RPMI7951 (cell line): ENCODE measurements around the gene HPDL. TPM values are rescaled to one million over a fixed set of nuclear protein-coding genes. Genes with fewer than 3 reads are reported as not detected.
"Not testable (repeated sequence)": the region's sequence is repeated elsewhere in the genome, so short reads cannot be mapped to it uniquely, and the experiment has no call there.

Experiments used
- DNase-seq: peaks from one replicate; pipeline ENCODE4 v3.0.0-alpha.2; 2012; ENCODE audit warnings: low read depth
- total RNA-seq: library from RNA; depleted of rRNA; stranded (reverse); fragments of >200 nt; shearing (Covaris generic); gene quantifications from 2 replicates; pipeline ENCODE4 v1.2.3, GENCODE V29; 2014; rRNA removed

HPDL gene
- total RNA-seq = 2.3 TPM in 2 replicates

- DNase-seq = peak; percentile 67
Measured at GRCh38 chr1:45326627-45327623, at the start of gene HPDL. HPDL (plus strand) TSS chr1:45326895; CDS start chr1:45327149, 254 bp downstream.

DNA sequence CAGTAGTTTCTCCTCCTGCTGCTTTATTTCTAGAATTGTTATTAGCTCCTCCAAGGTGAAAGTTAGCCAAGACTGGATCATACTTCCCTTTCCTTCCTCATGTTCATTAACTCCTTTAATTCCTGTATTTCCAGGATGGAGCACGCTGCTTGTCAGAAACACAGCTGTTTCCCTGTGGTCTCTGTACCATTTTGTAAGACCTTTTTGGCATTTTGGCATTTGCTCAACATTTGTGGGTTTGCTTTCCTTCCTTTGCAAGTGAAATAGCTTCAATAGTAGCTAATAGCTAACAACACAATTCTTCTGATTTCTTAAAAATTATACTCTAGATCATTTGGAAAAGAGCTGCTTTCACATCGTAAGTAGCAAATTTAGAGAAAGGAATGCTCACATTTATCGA, 44.3 kb upstream of the HPDL start:
- DNase-seq = peak; percentile 19

DNA sequence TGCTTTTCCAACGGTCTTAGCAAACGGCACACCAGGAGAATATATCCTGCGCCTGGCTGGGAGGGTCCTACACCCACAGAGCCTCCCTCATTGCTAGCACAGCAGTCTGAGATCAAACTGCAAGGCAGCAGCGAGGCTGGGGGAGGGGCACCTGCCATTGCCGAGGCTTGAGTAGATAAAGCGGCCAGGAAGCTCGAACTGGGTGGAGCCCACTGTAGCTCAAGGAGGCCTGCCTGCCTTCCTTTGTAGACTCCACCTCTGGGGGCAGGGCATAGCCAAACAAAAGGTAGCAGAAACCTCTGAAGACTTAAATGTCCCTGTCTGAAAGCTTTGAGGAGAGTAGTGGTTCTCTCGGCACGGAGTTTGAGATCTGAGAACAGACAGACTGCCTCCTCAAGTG, 41.8 kb upstream of the HPDL start:
- not testable (repeated sequence) for DNase-seq

DNA sequence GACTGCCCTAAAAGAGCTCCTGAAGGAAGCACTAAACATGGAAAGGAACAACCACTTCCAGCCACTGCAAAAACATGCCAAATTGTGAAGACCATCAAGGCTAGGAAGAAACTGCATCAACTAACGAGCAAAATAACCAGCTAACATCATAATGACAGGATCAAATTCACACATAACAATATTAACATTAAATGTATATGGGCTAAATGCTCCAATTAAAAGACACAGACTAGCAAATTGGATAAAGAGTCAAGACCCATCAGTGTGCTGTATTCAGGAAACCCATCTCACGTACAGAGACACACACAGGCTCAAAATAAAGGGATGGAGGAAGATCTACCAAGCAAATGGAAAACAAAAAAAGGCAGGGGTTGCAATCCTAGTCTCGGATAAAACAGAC, 40.2 kb upstream of the HPDL start:
- DNase-seq = not testable (repeated sequence)

DNA sequence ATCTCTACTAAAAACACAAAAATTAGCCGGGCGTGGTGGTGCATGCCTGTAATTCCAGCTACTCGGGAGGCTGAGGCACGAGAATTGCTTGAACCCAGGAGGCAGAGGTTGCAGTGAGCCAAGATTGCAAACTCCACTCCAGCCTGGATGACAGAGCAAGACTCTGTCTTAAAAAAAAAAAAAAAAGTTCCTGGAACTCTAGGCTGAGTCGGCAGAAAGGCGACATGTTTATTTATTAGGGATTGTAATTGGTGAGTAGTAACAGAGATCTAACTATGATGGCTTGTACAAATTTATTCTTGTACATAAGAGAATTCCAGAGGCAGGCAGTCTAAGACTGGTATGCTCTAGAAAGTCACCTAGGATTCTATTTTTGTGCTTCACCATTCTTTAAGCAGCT, 35.7 kb upstream of the HPDL start:
- not testable (repeated sequence) for DNase-seq

GRCh38 chr1:45291716-45292115, 35.0 kb upstream of the HPDL start:
- DNase-seq = no peak

- no peak for DNase-seq
Measured at GRCh38 chr1:45297666-45298356, 28.9 kb upstream of the HPDL start.

- DNase-seq = no peak
Measured at GRCh38 chr1:45299296-45299695, 27.4 kb upstream of the HPDL start.

GRCh38 chr1:45299981-45300668, 26.6 kb upstream of the HPDL start:
- DNase-seq = peak; percentile 70

DNA sequence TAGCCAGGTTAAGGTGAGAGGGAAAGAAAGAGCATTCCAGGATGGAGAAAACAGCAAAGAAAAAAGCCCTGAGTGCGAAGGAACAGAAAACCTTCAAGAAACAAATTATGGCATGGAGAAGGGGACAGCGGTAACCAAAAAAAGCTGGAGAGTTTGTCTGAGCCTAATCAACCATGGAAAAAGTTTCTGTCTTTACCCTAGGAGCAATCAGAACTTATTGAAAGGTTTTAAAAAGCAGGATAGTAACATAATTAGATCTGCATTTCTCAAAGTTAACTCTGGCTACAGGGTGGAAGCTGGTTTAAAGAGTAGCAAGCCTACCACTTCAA, 26.1 kb upstream of the HPDL start:
- no peak for DNase-seq

GRCh38 chr1:45302505-45303150, 24.1 kb upstream of the HPDL start:
- DNase-seq = no peak

DNA sequence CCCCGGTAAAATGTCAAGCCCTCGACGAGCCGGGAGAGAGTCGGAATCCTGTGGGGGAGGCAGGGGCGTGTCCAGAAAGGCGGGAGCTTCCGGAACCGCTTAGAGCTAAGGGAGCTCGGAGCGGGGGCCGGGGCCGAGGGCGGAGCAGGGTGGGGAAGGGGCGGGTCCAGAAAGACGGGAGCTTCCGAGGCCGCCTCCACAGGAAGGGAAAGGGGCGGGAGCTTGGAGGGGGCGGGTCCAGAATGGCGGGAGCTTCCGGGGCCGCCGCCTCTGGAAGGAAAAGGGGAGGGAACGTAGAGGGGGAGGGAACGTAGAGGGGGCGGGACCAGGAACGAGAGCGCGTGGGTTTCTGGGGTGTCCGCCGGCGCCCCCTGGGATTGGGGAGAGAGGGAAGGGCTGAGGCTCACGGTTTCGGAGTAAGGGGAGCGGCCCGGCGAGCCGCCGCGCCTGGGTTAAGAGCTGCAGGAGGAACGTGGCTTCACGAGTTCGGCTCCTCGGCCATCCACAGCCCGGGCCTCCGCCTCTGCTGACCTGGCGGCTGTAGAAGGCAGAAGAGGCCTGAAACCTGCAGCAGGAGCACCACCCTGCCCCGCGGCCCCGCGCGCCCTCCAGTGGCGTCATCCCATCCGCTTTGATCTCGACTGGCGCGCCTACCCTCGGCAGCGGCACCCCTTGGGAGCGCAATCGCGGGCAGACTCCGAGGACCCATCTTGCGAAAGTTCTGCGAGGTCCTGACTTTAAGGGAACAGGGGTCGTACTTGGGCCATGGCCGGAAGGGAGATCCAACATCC, 23.0 kb upstream of the HPDL start:
- DNase-seq = peak; percentile 97

DNA sequence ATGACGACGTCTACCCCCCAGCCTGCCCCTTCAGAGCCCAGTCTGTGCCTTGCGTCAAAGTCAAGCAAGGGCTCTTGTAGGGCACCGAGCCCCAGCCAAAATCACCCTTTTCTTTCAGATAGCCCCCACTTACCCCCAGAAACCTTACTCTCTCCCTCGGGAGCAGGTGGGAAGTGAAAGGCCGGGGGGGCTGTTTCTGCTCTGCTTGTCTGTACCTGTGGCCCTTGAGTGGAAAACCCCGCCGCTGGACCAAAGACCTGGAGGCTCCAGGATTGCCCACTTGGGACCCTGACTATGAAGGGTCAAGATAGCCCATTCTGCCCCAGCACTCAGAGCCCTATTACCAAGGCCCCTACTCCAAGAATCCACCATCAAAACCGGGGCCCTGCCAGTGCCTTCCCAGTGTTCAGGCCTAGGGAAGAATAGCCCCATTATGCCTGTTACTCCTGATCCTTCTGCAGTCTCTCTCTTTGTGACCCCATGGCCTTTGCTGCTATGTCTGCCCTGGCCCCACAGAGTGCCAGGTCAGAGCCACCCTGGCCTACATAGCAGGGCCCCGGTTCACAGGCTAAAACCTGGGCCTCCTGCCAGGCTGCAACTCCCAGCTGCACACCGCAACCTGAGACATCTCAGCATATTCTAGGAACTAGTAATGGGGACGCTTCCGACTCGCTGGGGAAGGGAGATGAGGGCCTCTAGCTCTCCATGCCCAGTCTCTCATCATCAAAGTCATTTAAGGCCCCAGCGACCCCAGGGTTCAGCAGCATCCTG, 22.2 kb upstream of the HPDL start:
- DNase-seq = peak; percentile 36

DNA sequence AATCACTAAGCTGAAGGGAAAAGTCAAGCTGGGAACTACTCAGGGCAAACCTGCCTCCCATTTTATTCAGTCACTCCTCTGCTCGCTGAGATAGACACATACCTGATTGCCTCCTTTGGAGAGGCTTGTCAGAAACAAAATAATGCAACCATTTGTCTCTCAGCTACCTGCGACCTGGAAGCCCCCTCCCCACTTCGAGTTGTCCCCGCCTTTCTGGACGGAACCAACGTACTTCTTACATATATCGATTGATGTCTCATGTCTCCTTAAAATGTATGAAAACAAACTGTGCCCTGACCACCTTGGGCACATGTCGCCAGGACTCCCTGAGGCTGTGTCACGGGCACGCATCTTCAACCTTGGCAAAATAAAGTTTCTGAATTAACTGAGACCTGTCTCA, 21.5 kb upstream of the HPDL start:
- no peak for DNase-seq

GRCh38 chr1:45306319-45306718, 20.4 kb upstream of the HPDL start:
- DNase-seq = peak; percentile 53

DNA sequence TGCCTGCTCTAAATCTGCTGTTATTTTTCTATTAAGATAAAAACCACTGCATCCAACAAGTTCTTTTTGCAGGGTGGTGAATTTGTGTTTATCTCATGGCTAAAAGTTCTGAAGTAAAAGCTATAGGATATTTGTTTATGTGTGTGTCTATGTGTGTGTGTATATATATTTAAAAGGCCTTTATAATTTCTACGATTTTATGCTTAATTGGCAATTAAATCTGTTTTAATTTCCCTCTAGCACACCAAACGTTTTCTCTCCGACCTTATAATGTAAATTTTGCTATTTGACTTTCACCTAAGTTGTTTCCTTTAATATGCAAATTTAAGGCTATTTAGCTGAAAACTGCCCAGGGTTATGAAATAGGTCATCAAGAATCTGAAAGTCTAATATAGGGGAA, 19.8 kb upstream of the HPDL start:
- no peak for DNase-seq

- no peak for DNase-seq
Measured at GRCh38 chr1:45314266-45314665, 12.4 kb upstream of the HPDL start.

DNA sequence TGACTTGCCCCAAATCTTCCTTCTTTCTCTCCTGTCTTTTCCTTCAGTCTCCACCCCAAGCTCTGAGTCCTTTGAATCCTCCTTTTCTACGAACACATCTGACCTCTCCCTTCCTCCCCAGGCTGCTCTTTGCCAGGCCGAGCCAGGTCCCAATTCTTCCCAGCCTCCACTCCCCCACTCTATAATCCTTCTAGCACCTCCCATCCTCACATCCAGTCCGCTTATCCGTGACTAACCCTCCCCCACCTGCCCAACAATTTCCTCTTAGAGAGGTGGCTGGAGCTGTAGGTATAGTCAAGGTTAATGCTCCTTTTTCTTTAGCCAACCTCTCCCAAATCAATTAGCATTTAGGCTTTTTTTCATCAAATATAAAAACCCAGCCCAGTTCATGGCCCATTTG, 9.5 kb upstream of the HPDL start:
- DNase-seq = no peak

GRCh38 chr1:45319761-45320160, 6.9 kb upstream of the HPDL start:
- no peak for DNase-seq

DNA sequence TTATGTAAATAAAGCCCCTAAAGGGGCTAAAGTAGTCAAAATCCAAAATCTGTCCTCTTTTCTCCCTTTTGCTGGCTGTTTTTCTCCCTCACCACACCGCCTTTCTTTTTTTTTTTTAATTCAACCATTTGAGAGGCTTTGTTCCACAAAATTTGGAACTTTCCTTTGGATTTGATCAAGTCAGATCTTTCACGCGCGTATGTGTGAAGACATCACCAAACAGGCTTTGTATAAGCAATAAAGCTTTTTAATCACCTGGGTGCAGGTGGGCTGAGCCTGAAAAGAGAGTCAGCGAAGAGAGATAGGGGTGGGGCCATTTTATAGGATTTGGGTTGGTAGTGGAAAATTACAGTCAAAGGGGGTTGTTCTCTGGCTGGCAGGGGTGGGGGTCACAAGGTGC, 5.3 kb upstream of the HPDL start:
- no peak for DNase-seq
